ENCODE measurements around the gene KCNQ1.

- TF ChIP-seq, protein P1, sequence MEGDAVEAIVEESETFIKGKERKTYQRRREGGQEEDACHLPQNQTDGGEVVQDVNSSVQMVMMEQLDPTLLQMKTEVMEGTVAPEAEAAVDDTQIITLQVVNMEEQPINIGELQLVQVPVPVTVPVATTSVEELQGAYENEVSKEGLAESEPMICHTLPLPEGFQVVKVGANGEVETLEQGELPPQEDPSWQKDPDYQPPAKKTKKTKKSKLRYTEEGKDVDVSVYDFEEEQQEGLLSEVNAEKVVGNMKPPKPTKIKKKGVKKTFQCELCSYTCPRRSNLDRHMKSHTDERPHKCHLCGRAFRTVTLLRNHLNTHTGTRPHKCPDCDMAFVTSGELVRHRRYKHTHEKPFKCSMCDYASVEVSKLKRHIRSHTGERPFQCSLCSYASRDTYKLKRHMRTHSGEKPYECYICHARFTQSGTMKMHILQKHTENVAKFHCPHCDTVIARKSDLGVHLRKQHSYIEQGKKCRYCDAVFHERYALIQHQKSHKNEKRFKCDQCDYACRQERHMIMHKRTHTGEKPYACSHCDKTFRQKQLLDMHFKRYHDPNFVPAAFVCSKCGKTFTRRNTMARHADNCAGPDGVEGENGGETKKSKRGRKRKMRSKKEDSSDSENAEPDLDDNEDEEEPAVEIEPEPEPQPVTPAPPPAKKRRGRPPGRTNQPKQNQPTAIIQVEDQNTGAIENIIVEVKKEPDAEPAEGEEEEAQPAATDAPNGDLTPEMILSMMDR (conservative IDR thresholded peaks at IDR 0.05 in 1 of 2, IDR thresholded peaks at IDR 0.05 in 1 of 2; ENCODE audit: low read depth in 1 of 2, low read length in 2 of 2) = peak in 1 of 2 donors; percentile 27
- no peak for TF ChIP-seq EZH2 (IDR thresholded peaks at IDR 0.05; ENCODE audit: low read length, missing control alignments)
Measured at GRCh38 chr11:2691991-2692875, 247.4 kb downstream of the KCNQ1 start.

Measured in fibroblast of lung (primary cell).